ENCODE results near the gene CLIC3. TPM values are rescaled to one million over a fixed set of nuclear protein-coding genes. Genes with fewer than 3 reads are reported as not detected.

The CLIC3 gene
- total and polyA plus RNA-seq, 10 donors, result 2.9 to 10.7 (median 5.4) TPM

DNA sequence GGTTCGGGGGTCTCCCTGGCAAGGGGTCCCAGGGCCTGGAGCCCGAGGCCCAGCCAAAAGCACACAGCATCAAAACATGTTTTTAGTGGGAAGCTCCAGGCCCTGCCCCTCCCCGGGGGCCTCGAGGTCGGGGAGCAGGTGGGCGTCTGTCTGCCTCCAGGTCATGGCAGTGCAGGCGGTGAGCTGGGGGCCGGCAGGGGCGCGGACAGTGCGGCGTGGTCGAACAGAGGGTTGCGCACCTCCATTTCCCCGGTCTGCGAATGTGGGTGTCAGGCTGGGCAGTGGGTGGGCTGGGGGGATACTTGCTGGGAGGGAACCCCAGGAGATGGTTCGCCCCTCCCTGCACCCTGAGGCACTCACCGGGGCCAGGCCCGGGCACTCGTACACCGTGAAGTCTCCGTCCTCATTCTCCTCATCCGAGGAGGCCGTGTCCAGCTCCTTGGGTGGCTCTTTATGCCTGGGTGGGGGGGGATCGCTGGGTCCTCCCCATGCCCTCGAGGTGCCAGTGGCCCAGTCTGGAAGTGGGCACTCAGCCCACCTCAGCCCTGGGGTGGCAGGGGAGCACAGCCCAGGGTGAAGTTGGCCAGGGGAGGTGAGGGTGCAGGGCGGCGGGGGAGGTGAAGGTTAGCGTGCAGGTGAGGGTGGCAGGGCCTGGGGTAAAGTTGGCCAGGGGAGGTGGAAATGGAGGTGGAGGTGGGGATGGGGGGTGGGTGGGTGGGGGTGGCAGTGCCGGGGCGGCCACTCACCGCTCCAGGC is 43.4 kb upstream of the CLIC3 start:
- no peaks in the 10 kb centered on the region for H3K9me3 ChIP-seq
- TF ChIP-seq, protein P1, sequence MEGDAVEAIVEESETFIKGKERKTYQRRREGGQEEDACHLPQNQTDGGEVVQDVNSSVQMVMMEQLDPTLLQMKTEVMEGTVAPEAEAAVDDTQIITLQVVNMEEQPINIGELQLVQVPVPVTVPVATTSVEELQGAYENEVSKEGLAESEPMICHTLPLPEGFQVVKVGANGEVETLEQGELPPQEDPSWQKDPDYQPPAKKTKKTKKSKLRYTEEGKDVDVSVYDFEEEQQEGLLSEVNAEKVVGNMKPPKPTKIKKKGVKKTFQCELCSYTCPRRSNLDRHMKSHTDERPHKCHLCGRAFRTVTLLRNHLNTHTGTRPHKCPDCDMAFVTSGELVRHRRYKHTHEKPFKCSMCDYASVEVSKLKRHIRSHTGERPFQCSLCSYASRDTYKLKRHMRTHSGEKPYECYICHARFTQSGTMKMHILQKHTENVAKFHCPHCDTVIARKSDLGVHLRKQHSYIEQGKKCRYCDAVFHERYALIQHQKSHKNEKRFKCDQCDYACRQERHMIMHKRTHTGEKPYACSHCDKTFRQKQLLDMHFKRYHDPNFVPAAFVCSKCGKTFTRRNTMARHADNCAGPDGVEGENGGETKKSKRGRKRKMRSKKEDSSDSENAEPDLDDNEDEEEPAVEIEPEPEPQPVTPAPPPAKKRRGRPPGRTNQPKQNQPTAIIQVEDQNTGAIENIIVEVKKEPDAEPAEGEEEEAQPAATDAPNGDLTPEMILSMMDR (IDR thresholded peaks at IDR 0.05 in 8 of 11, conservative IDR thresholded peaks at IDR 0.05 in 3 of 11), result no peak
- TF ChIP-seq POLR2A (IDR thresholded peaks at IDR 0.05) (no peak), POLR2AphosphoS5 (IDR thresholded peaks at IDR 0.05) (no peak)
- intact Hi-C loops (cut with DNase I; ENCODE audit: low total_unique reads), result loop anchor here (5.0 to 10.0 kb wide), 2 partner anchors 95 to 252 kb away; partner anchors contain the start of genes C8G and FBXW5
- peak; percentile 76 for DNase-seq
- H3K4me3 ChIP-seq, result no peak overlapping the region
- whole genome bisulfite sequencing, 5 donors, result 88 to 96% (median 91%) methylated on average over 22 to 32 of the region's 32 CpGs
- H3K27me3 ChIP-seq (replicated peaks in 1 of 7), result peaks cover 0 to 55% (median 16%) of the 10 kb centered on the region in 7 donors
- H3K36me3 ChIP-seq, result peaks cover 0 to 42% (median 10%) of the 10 kb centered on the region in 6 donors
- H3K4me1 ChIP-seq, result peaks cover 24 to 72% (median 46%) of the 10 kb centered on the region in 6 donors
- peak overlapping the region in 1 of 8 donors; percentile 81 for H3K27ac ChIP-seq

DNA sequence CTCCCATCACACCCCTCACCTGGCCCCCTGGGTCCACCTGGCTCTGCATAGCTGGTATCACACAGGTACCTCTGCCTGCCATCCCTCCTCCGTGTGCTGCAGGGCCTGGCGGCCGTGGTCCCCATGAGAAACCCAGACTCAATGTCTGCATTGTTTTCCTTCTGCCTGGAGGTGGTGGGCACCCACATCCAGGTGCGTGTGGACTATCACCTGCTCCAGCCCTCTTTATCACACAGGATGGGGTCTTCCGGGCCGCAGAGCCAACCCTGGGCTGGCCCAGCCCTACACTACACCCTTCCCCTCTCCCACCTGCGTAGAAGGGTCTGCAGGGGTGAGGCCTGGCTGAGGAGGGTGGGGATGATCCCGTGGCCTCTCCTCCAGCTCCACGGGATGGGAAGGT is 42.5 kb upstream of the CLIC3 start:
- no peak overlapping the region for H3K27ac ChIP-seq
- no peak overlapping the region for H3K4me3 ChIP-seq
- H3K27me3 ChIP-seq (replicated peaks in 1 of 7), result peaks cover 0 to 46% (median 10%) of the 10 kb centered on the region in 7 donors
- TF ChIP-seq, protein P1 (IDR thresholded peaks at IDR 0.05 in 8 of 11, conservative IDR thresholded peaks at IDR 0.05 in 3 of 11), result no peak
- TF ChIP-seq POLR2AphosphoS5 (IDR thresholded peaks at IDR 0.05), result peak in 1 of 3 donors; percentile 46
- no peak for DNase-seq
- WGBS, 5 donors, result 85 to 91% (median 89%) methylated on average over 3 to 9 of the region's 9 CpGs
- H3K36me3 ChIP-seq, result peaks cover 0 to 42% (median 10%) of the 10 kb centered on the region in 6 donors
- H3K9me3 ChIP-seq, result no peaks in the 10 kb centered on the region
- intact Hi-C loops (cut with DNase I; ENCODE audit: low total_unique reads), result loop anchor here (5.0 to 10.0 kb wide), 2 partner anchors 94 to 252 kb away; partner anchors contain the start of genes C8G and FBXW5
- H3K4me1 ChIP-seq, result peaks cover 20 to 72% (median 44%) of the 10 kb centered on the region in 6 donors

DNA sequence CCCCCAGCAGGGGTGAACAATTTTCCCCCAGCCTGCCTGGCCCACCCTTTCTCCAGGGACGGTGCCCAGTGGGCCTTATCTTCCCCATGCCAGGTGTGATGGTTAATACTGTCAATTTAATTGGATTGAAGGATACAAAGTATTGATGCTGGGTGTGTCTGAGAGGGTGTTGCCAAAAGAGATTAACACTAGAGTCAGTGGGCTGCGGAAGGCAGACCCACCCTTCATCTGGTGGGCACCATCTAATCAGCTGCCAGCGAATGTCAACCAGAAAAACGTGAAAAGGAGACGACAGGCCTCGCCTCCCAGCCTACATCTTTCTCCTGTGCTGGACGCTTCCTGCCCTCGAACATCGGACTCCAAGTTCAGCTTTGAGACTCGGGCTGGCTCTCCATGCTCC is 41.1 kb upstream of the CLIC3 start:
- Histone ChIP-seq H3K27me3 (replicated peaks in 1 of 7) (peaks cover 0 to 32% (median 0%) of the 10 kb centered on the region in 7 donors), H3K4me1 (peaks cover 22 to 72% (median 47%) of the 10 kb centered on the region in 6 donors), H3K4me3 (no peak overlapping the region), H3K36me3 (peaks cover 0 to 42% (median 10%) of the 10 kb centered on the region in 6 donors), H3K27ac (no peak overlapping the region), H3K9me3 (no peaks in the 10 kb centered on the region)
- WGBS, 5 donors, result 84 to 93% (median 89%) methylated on average over 10 of the region's 10 CpGs
- no peak for DNase-seq
- no peak for TF ChIP-seq POLR2A (IDR thresholded peaks at IDR 0.05)
- no peak for TF ChIP-seq POLR2AphosphoS5 (IDR thresholded peaks at IDR 0.05)
- TF ChIP-seq, protein P1 (IDR thresholded peaks at IDR 0.05 in 8 of 11, conservative IDR thresholded peaks at IDR 0.05 in 3 of 11), result no peak
- intact Hi-C loops (cut with DNase I; ENCODE audit: low total_unique reads), result loop anchor here (5.0 to 10.0 kb wide), 2 partner anchors 93 to 250 kb away; partner anchors contain the start of genes C8G and FBXW5

DNA sequence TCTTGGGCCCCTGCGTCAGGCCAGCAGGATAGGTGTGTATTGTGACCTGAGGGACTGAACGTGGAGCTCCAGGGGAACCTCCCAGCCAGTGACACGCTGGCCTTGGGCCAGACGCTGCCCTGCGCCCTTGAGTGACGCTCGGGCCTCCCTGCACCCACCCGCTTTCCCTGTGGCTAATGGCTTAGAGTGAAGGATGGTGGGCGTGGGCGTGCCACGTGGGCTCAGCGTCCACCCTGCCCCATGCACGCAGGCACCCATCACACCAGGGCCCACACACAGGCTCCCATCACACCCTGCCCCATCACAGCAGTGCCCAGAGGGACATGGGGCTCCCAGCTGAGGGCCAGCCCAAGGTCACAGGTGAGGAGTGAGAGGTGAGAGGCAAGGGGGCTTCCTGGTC is 40.7 kb upstream of the CLIC3 start:
- peaks cover 27 to 72% (median 49%) of the 10 kb centered on the region in 6 donors for H3K4me1 ChIP-seq
- no peaks in the 10 kb centered on the region for H3K9me3 ChIP-seq
- H3K4me3 ChIP-seq, result no peak overlapping the region
- TF ChIP-seq POLR2AphosphoS5 (IDR thresholded peaks at IDR 0.05) (peak in 2 of 3 donors; percentile 50 to 79), POLR2A (IDR thresholded peaks at IDR 0.05) (no peak)
- TF ChIP-seq, protein P1 (IDR thresholded peaks at IDR 0.05 in 8 of 11, conservative IDR thresholded peaks at IDR 0.05 in 3 of 11), result no peak
- intact Hi-C loops (cut with DNase I; ENCODE audit: low total_unique reads), result loop anchor here (5.0 to 10.0 kb wide), 2 partner anchors 92 to 250 kb away; partner anchors contain the start of genes C8G and FBXW5
- H3K36me3 ChIP-seq, result peaks cover 0 to 42% (median 10%) of the 10 kb centered on the region in 6 donors
- DNase-seq, result no peak
- WGBS, 5 donors, result 58 to 82% (median 69%) methylated on average over 4 to 13 of the region's 13 CpGs
- no peak overlapping the region for H3K27ac ChIP-seq
- H3K27me3 ChIP-seq (replicated peaks in 1 of 7), result peaks cover 0 to 29% (median 0%) of the 10 kb centered on the region in 7 donors

Measured in spleen (tissue), 11 donors.